HG03521 (cell line): ENCODE measurements around the gene SLC44A5.
"Not testable (repeated sequence)": the region's sequence is repeated elsewhere in the genome, so short reads cannot be mapped to it uniquely, and the experiment has no call there.

Source experiments
- ATAC-seq: cut with Tn5 transposase; IDR thresholded peaks from one replicate; pipeline ENCODE4 v1.9.1; 2021; ENCODE audit warnings: mild to moderate bottlenecking, moderate library complexity; ENCODE audit not compliant: unreplicated experiment

SLC44A5 gene

GRCh38 chr1:75305061-75305460 lies 305.9 kb downstream of the SLC44A5 start:
- no peak for ATAC-seq

GRCh38 chr1:75293270-75293669 lies 317.6 kb downstream of the SLC44A5 start:
- ATAC-seq: no peak

GRCh38 chr1:75292013-75292412 lies 318.9 kb downstream of the SLC44A5 start:
- ATAC-seq: no peak

GRCh38 chr1:75276385-75276784 lies 334.5 kb downstream of the SLC44A5 start:
- ATAC-seq: no peak

GRCh38 chr1:75275631-75276030 lies 335.3 kb downstream of the SLC44A5 start:
- no peak for ATAC-seq

- no peak for ATAC-seq
Measured at GRCh38 chr1:75274920-75275506, 335.9 kb downstream of the SLC44A5 start.

- ATAC-seq: no peak
Measured at GRCh38 chr1:75273110-75273509, 337.8 kb downstream of the SLC44A5 start.

DNA sequence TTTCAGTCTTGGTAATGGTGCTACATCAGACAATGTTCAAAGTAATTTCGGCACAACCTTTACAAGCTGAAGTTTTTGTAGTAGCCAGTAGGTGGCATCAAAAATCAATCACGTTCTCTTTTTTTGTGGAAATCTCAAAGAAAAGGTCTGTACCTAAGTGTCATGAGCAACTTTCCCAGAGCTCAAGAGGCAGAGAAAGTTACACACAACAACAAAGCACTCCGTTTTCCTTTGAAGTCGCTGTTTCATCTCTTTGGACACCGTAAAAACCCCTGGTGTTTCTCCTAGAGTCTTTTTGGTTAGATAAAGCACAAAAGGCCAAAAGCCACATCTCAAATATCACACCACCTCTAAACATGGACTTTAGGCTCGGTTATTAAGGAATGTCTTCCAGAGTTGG lies 345.1 kb downstream of the SLC44A5 start:
- ATAC-seq: peak; percentile 61

DNA sequence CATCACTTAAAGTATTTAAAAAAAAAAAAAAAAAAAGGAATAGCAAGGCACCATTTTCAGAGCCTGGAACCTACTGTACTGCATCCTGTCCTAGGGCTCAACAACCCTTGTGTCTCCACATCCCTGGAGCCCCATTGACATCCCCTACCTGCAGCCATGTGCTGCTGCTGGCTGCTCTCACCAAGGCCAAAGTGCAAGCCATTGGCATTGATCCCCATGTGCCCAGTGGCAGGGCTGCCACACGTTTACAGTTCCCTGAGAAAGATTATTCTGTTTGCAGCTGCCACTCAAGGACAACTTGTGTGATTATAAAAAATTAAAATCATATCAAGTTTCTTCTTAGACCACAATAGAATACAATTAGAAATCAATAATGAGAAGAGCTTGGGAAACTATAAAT lies 346.8 kb downstream of the SLC44A5 start:
- no peak for ATAC-seq

DNA sequence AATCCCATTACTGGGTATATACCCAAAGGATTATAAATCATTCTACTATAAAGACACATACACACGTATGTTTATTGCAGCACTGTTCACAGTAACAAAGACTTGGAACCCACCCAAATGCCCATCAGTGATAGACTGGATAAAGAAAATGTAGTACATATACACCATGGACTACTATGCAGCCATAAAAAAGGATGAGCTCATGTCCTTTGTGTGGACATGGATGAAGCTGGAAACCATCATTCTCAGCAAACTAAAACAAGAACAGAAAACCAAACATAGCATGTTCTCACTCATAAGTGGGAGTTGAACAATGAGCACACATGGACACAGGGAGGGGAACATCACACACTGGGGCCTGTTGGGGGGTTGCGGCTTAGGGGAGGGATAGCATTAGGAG lies 347.3 kb downstream of the SLC44A5 start:
- not testable (repeated sequence) for ATAC-seq

- ATAC-seq: not testable (repeated sequence)
Measured at GRCh38 chr1:75261946-75262345, 349.0 kb downstream of the SLC44A5 start.

GRCh38 chr1:75258351-75258750 lies 352.6 kb downstream of the SLC44A5 start:
- ATAC-seq: no peak

- ATAC-seq: no peak
Measured at GRCh38 chr1:75257424-75257823, 353.5 kb downstream of the SLC44A5 start.

GRCh38 chr1:75250114-75250513 lies 360.8 kb downstream of the SLC44A5 start:
- ATAC-seq: not testable (repeated sequence)

- no peak for ATAC-seq
Measured at GRCh38 chr1:75245239-75245638, 365.7 kb downstream of the SLC44A5 start.

GRCh38 chr1:75243124-75243523 lies 367.8 kb downstream of the SLC44A5 start:
- no peak for ATAC-seq

GRCh38 chr1:75237316-75237715 lies 373.6 kb downstream of the SLC44A5 start:
- no peak for ATAC-seq

DNA sequence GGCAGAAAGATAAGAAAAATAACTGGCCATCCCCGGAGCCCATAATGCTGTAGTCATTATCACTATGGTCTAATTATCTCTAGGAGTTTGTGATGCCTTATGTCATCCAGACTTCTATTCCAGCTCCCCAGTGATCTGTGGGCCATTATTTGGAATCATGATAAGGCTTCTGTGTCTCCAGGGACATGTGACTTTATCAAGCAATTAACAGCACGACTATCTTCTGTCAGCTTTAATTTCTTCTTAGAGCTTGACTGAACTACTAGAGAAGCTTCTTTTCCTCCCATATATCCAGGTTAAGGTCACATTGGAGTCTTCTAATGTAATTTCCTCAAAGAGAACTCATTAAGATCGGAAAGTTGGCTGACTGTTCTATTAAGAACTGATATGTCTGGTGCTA lies 376.4 kb downstream of the SLC44A5 start:
- no peak for ATAC-seq

GRCh38 chr1:75233302-75233929 lies 377.5 kb downstream of the SLC44A5 start:
- ATAC-seq: peak; percentile 84

DNA sequence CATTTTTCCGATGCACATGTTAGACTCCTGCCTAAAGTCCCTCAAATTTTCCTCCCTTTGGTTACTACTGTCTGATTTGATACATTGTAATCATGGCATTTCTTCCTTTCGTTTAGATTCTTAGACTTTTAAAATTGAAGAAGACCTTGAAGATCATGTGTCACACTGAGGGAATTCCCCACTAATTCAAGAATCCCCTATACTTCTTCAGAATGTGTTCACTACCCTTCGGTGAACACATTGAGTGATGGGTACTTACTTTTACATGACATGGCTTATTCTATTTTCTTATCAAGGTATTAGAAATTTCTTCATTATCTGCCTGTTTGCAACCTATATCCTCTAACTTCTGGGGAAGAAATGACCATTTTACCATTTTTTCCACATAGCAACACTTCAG lies 390.8 kb downstream of the SLC44A5 start:
- no peak for ATAC-seq

DNA sequence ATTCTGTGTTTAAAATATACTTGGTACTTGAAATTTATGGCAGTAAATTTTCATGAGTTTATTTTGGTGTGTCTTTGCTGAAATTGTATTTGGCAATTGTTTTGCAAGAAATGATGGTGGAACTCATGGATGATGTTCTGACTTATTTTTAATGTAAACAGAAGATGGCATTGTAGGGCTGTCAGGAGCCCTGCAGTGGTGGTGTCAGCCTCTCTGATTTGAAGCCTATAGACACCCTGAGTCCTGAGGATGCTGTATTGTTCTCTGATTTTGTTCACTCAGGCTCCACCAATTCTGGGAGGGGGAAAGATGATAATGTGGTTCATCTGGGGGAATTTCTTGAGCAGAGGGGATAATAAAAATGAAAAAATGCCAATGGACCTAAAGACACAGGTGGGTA lies 396.9 kb downstream of the SLC44A5 start:
- no peak for ATAC-seq

DNA sequence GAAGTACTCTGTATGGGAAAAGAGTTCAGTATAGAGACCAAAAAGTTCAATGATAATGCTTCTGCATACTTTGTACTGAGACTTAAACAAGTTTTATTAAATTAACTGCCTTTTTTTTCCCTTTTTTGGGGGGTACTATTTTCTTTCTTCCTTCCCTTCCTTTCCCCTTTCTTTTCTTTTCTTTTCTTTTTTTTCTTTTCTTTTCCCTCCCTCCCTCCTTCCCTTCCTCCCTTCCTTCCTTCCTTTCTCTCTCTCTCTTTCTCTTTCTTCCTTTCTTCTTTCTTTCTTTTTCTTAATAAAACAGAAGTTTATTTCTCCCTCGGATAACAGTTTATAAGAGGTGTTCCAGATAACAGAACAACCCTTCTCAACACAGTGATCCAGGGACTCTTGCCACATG lies 399.3 kb downstream of the SLC44A5 start:
- ATAC-seq: no peak

- no peak for ATAC-seq
Measured at GRCh38 chr1:75208862-75209261, 402.1 kb downstream of the SLC44A5 start.
